ENCODE data around the gene CTNND1. TPM values are rescaled to one million over a fixed set of nuclear protein-coding genes. Genes with fewer than 3 reads are reported as not detected.

The CTNND1 gene
- total and polyA plus RNA-seq, 2 experiments from 2014 or later, result 39.1 to 136 TPM

DNA sequence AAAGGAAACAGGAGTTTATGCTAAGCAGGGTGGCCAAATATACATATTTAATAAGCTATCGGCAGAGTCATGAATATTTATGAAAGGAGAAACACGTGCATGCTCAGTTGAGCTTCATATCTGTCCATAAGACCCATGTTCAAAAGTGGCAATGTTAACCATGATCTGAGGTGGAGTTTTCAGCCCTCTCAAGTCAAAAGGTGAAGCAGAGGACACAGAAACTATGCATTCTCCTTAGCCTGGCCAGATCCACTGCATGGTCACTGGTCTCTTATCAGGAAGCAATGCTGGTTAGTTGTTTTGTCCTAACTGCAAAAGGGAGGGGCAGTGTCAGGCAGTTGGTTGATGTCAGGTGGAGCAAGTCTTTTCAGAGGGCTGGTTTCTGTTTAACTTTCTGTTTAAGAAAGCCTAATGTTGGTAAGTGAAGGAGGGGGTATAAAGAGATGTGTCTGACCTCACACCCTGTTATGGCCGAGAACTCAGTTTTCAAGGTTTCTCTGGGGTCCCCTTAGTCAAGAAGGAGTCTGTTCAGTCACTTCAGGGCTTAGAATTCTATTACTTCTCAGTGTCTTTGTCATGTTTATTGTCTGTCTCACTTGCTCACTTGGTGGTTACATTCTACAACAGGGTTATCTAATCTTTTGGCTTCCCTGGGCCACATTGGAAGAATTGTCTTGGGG lies 25.8 kb upstream of the CTNND1 start (continued):
- TF ChIP-seq, protein P1, sequence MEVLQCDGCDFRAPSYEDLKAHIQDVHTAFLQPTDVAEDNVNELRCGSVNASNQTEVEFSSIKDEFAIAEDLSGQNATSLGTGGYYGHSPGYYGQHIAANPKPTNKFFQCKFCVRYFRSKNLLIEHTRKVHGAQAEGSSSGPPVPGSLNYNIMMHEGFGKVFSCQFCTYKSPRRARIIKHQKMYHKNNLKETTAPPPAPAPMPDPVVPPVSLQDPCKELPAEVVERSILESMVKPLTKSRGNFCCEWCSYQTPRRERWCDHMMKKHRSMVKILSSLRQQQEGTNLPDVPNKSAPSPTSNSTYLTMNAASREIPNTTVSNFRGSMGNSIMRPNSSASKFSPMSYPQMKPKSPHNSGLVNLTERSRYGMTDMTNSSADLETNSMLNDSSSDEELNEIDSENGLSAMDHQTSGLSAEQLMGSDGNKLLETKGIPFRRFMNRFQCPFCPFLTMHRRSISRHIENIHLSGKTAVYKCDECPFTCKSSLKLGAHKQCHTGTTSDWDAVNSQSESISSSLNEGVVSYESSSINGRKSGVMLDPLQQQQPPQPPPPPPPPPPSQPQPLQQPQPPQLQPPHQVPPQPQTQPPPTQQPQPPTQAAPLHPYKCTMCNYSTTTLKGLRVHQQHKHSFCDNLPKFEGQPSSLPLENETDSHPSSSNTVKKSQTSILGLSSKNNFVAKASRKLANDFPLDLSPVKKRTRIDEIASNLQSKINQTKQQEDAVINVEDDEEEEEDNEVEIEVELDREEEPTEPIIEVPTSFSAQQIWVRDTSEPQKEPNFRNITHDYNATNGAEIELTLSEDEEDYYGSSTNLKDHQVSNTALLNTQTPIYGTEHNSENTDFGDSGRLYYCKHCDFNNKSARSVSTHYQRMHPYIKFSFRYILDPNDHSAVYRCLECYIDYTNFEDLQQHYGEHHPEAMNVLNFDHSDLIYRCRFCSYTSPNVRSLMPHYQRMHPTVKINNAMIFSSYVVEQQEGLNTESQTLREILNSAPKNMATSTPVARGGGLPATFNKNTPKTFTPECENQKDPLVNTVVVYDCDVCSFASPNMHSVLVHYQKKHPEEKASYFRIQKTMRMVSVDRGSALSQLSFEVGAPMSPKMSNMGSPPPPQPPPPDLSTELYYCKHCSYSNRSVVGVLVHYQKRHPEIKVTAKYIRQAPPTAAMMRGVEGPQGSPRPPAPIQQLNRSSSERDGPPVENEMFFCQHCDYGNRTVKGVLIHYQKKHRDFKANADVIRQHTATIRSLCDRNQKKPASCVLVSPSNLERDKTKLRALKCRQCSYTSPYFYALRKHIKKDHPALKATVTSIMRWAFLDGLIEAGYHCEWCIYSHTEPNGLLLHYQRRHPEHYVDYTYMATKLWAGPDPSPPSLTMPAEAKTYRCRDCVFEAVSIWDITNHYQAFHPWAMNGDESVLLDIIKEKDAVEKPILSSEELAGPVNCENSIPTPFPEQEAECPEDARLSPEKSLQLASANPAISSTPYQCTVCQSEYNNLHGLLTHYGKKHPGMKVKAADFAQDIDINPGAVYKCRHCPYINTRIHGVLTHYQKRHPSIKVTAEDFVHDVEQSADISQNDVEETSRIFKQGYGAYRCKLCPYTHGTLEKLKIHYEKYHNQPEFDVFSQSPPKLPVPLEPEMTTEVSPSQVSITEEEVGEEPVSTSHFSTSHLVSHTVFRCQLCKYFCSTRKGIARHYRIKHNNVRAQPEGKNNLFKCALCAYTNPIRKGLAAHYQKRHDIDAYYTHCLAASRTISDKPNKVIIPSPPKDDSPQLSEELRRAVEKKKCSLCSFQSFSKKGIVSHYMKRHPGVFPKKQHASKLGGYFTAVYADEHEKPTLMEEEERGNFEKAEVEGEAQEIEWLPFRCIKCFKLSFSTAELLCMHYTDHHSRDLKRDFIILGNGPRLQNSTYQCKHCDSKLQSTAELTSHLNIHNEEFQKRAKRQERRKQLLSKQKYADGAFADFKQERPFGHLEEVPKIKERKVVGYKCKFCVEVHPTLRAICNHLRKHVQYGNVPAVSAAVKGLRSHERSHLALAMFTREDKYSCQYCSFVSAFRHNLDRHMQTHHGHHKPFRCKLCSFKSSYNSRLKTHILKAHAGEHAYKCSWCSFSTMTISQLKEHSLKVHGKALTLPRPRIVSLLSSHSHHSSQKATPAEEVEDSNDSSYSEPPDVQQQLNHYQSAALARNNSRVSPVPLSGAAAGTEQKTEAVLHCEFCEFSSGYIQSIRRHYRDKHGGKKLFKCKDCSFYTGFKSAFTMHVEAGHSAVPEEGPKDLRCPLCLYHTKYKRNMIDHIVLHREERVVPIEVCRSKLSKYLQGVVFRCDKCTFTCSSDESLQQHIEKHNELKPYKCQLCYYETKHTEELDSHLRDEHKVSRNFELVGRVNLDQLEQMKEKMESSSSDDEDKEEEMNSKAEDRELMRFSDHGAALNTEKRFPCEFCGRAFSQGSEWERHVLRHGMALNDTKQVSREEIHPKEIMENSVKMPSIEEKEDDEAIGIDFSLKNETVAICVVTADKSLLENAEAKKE (CRISPR knock-in tag; IDR thresholded peaks at IDR 0.05), result no peak

DNA sequence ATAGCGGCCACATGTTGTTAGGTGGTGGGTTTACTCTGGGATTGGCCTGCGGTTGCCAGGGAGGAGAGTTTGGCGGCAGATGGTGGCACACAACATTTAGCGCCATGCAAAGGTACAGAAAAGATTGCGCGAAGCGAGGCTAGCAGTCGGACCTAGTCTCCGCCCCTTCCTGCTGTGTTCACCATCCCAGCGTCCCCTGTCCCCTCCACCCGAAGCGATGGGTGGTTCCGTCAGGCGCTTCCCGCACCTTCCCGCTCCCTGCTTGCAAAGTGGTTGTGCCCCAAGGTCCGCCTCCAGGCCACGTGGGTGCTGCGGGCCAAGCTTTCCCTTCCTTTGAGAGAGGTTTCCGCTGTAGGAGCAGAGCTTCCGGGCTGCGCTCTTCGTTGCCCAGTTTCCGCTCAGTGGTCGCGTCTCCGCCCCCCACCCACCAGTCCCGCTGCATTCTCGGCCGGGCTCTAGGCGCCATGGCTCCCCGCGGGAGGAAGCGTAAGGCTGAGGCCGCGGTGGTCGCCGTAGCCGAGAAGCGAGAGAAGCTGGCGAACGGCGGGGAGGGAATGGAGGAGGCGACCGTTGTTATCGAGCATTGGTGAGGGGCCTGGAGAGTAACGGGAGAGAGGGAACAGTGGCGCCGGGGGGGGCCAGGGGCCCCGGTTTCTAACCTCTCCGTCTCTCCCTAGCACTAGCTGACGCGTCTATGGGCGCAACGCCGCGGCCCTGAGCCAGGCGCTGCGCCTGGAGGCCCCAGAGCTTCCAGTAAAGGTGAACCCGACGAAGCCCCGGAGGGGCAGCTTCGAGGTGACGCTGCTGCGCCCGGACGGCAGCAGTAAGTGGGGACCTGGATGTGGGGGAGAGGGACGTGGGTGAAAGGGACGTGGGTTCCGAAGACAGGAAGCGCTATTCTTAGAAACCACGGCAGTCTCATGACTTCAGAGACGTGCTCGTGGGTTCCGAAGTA lies 20.2 kb upstream of the CTNND1 start, which contains the start of gene SELENOH:
TSS of gene SELENOH (plus strand) at position 360 of the 955 bp plus-strand sequence. CDS start at position 465, 105 bp downstream.
- peak; percentile 97 for ATAC-seq
- Mint-ChIP-seq H3K9me3 (no peaks in the 10 kb centered on the region), H3K27ac (peak within 1 kb of the TSS; percentile 98), H3K4me3 (peak within 1 kb of the TSS; percentile 95), H3K27me3 (ENCODE audit: insufficient read depth, low read depth, poor library complexity) (peaks cover 19% of the 10 kb centered on the region), H3K36me3 (ENCODE audit: low read depth) (peaks cover 67% of the 10 kb centered on the region), H3K4me1 (peaks cover 15% of the 10 kb centered on the region)
- H3K9me2 ChIP-seq (ENCODE audit: insufficient read depth), result no peaks in the 10 kb centered on the region
- peaks cover 23% of the 10 kb centered on the region for H3K79me2 ChIP-seq (replicated peaks; ENCODE audit: insufficient read depth)
- H2AFZ ChIP-seq, result peak within 1 kb of the TSS; percentile 44; the same call in 1 of the 2 replicates
- peaks cover 37% of the 10 kb centered on the region for H3F3A ChIP-seq (replicated peaks; ENCODE audit: low read depth)
- H3K36me3 ChIP-seq (ENCODE audit: insufficient read depth), result peaks cover 27% of the 10 kb centered on the region
- H3K4me1 ChIP-seq (ENCODE audit: insufficient read depth), result peaks cover 9% of the 10 kb centered on the region
- peak; percentile 99 for DNase-seq (ENCODE audit: low spot score)
- peak within 1 kb of the TSS; percentile 98 for H3K4me2 ChIP-seq
- no peaks in the 10 kb centered on the region; the same call in 1 of the 2 replicates for H4K20me1 ChIP-seq (replicated peaks; ENCODE audit: insufficient read depth)
- peak within 1 kb of the TSS; percentile 96 for H3K27ac ChIP-seq (ENCODE audit: low read depth)
- no peaks in the 10 kb centered on the region for H3K27me3 ChIP-seq (ENCODE audit: insufficient read depth)
- H3K4me3 ChIP-seq, result peak within 1 kb of the TSS; percentile 99
- peak; percentile 78 for TF ChIP-seq CREB1 (CRISPR knock-in tag; IDR thresholded peaks at IDR 0.05; ENCODE audit: low read depth)
- TF ChIP-seq ZNF331 (CRISPR knock-in tag; IDR thresholded peaks at IDR 0.05; ENCODE audit: low read depth), result no peak
- TF ChIP-seq JUNB (IDR thresholded peaks at IDR 0.05; ENCODE audit: unreplicated experiment), result no peak
- TF ChIP-seq, protein P2, sequence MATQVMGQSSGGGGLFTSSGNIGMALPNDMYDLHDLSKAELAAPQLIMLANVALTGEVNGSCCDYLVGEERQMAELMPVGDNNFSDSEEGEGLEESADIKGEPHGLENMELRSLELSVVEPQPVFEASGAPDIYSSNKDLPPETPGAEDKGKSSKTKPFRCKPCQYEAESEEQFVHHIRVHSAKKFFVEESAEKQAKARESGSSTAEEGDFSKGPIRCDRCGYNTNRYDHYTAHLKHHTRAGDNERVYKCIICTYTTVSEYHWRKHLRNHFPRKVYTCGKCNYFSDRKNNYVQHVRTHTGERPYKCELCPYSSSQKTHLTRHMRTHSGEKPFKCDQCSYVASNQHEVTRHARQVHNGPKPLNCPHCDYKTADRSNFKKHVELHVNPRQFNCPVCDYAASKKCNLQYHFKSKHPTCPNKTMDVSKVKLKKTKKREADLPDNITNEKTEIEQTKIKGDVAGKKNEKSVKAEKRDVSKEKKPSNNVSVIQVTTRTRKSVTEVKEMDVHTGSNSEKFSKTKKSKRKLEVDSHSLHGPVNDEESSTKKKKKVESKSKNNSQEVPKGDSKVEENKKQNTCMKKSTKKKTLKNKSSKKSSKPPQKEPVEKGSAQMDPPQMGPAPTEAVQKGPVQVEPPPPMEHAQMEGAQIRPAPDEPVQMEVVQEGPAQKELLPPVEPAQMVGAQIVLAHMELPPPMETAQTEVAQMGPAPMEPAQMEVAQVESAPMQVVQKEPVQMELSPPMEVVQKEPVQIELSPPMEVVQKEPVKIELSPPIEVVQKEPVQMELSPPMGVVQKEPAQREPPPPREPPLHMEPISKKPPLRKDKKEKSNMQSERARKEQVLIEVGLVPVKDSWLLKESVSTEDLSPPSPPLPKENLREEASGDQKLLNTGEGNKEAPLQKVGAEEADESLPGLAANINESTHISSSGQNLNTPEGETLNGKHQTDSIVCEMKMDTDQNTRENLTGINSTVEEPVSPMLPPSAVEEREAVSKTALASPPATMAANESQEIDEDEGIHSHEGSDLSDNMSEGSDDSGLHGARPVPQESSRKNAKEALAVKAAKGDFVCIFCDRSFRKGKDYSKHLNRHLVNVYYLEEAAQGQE (IDR thresholded peaks at IDR 0.05; ENCODE audit: unreplicated experiment), result no peak
- TF ChIP-seq STAT1 (IDR thresholded peaks at IDR 0.05; ENCODE audit: unreplicated experiment), result no peak
- TF ChIP-seq, protein P3, sequence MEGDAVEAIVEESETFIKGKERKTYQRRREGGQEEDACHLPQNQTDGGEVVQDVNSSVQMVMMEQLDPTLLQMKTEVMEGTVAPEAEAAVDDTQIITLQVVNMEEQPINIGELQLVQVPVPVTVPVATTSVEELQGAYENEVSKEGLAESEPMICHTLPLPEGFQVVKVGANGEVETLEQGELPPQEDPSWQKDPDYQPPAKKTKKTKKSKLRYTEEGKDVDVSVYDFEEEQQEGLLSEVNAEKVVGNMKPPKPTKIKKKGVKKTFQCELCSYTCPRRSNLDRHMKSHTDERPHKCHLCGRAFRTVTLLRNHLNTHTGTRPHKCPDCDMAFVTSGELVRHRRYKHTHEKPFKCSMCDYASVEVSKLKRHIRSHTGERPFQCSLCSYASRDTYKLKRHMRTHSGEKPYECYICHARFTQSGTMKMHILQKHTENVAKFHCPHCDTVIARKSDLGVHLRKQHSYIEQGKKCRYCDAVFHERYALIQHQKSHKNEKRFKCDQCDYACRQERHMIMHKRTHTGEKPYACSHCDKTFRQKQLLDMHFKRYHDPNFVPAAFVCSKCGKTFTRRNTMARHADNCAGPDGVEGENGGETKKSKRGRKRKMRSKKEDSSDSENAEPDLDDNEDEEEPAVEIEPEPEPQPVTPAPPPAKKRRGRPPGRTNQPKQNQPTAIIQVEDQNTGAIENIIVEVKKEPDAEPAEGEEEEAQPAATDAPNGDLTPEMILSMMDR (conservative IDR thresholded peaks at IDR 0.05; ENCODE audit: low read depth in 2 of 2), result no peak
- TF ChIP-seq, protein P4, sequence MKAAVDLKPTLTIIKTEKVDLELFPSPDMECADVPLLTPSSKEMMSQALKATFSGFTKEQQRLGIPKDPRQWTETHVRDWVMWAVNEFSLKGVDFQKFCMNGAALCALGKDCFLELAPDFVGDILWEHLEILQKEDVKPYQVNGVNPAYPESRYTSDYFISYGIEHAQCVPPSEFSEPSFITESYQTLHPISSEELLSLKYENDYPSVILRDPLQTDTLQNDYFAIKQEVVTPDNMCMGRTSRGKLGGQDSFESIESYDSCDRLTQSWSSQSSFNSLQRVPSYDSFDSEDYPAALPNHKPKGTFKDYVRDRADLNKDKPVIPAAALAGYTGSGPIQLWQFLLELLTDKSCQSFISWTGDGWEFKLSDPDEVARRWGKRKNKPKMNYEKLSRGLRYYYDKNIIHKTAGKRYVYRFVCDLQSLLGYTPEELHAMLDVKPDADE (IDR thresholded peaks at IDR 0.05), result peak; percentile 73
- TF ChIP-seq ZNF114 (CRISPR knock-in tag; IDR thresholded peaks at IDR 0.05), result no peak
- TF ChIP-seq POLR2AphosphoS5 (IDR thresholded peaks at IDR 0.05; ENCODE audit: low read depth), result peak; percentile 93

All from GM23338 (cell line).